Measurements from ENCODE around the gene CDKAL1.

DNA sequence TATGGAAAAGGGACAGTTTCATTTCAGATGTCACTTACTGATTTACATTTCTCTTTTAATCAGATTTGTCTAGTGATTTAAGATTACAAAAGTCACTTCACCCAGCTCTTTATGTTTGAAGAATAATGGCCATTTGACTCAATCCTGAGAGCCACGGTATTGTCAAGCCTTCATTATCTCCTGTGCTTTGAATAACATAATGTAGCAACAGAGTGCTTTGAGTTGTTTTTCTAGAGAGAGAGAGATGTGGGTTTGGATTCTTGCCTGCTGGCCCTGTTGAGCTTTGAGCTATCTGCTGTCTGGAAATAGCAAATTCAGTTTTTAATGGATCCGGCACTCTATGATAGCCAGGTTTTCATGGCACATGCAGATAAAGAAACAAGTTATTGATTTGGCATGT is 580.9 kb downstream of the CDKAL1 start:
- no peak for TF ChIP-seq ZNF138 (CRISPR knock-in tag; conservative IDR thresholded peaks at IDR 0.05)
- TF ChIP-seq, protein P1, sequence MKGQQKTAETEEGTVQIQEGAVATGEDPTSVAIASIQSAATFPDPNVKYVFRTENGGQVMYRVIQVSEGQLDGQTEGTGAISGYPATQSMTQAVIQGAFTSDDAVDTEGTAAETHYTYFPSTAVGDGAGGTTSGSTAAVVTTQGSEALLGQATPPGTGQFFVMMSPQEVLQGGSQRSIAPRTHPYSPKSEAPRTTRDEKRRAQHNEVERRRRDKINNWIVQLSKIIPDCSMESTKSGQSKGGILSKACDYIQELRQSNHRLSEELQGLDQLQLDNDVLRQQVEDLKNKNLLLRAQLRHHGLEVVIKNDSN (CRISPR knock-in tag; IDR thresholded peaks at IDR 0.05), result no peak
- TF ChIP-seq, protein P2, sequence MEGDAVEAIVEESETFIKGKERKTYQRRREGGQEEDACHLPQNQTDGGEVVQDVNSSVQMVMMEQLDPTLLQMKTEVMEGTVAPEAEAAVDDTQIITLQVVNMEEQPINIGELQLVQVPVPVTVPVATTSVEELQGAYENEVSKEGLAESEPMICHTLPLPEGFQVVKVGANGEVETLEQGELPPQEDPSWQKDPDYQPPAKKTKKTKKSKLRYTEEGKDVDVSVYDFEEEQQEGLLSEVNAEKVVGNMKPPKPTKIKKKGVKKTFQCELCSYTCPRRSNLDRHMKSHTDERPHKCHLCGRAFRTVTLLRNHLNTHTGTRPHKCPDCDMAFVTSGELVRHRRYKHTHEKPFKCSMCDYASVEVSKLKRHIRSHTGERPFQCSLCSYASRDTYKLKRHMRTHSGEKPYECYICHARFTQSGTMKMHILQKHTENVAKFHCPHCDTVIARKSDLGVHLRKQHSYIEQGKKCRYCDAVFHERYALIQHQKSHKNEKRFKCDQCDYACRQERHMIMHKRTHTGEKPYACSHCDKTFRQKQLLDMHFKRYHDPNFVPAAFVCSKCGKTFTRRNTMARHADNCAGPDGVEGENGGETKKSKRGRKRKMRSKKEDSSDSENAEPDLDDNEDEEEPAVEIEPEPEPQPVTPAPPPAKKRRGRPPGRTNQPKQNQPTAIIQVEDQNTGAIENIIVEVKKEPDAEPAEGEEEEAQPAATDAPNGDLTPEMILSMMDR (IDR thresholded peaks at IDR 0.05), result no peak
- TF ChIP-seq, protein P3, sequence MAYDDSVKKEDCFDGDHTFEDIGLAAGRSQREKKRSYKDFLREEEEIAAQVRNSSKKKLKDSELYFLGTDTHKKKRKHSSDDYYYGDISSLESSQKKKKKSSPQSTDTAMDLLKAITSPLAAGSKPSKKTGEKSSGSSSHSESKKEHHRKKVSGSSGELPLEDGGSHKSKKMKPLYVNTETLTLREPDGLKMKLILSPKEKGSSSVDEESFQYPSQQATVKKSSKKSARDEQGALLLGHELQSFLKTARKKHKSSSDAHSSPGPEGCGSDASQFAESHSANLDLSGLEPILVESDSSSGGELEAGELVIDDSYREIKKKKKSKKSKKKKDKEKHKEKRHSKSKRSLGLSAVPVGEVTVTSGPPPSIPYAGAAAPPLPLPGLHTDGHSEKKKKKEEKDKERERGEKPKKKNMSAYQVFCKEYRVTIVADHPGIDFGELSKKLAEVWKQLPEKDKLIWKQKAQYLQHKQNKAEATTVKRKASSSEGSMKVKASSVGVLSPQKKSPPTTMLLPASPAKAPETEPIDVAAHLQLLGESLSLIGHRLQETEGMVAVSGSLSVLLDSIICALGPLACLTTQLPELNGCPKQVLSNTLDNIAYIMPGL (CRISPR knock-in tag; IDR thresholded peaks at IDR 0.05), result no peak
- TF ChIP-seq, protein P4, sequence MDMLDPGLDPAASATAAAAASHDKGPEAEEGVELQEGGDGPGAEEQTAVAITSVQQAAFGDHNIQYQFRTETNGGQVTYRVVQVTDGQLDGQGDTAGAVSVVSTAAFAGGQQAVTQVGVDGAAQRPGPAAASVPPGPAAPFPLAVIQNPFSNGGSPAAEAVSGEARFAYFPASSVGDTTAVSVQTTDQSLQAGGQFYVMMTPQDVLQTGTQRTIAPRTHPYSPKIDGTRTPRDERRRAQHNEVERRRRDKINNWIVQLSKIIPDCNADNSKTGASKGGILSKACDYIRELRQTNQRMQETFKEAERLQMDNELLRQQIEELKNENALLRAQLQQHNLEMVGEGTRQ (CRISPR knock-in tag; IDR thresholded peaks at IDR 0.05), result no peak
